Smooth muscle cell (in vitro differentiated cells): ENCODE data around the gene PLEKHB1. TPM values are rescaled to one million over a fixed set of nuclear protein-coding genes. Genes with fewer than 3 reads are reported as not detected.

Experiments used
- DNase-seq: peaks from one replicate; lab custom pipeline; 2025; ENCODE audit not compliant: unreplicated experiment; lab: John Stamatoyannopoulos, UW
- H2AFZ ChIP-seq: fragments of 200-600 bp; sonication (generic); 2 replicates; pipeline ENCODE4 v1.6.0; 2016; ENCODE audit warnings: antibody characterized with exemption, low read depth, mild to moderate bottlenecking
- H3F3A ChIP-seq: fragments of 200-600 bp; sonication (generic); 2 replicates; pipeline ENCODE4 v1.6.0; 2017; ENCODE audit warnings: antibody characterized with exemption, low read depth
- H3K27ac ChIP-seq: fragments of 200-600 bp; sonication (generic); 2 replicates; pipeline ENCODE4 v1.5.1; 2016; ENCODE audit warnings: low read depth, mild to moderate bottlenecking
- H3K27me3 ChIP-seq: fragments of 200-600 bp; sonication (generic); 2 replicates; pipeline ENCODE4 v1.6.1; 2016; ENCODE audit warnings: low read depth, mild to moderate bottlenecking
- H3K36me3 ChIP-seq: fragments of 200-600 bp; sonication (generic); 2 replicates; pipeline ENCODE4 v1.5.1; 2016; ENCODE audit warnings: low read depth
- H3K4me1 ChIP-seq: fragments of 200-600 bp; sonication (generic); 2 replicates; pipeline ENCODE4 v1.5.1; 2016; ENCODE audit warnings: low read depth
- H3K4me2 ChIP-seq: fragments of 200-600 bp; sonication (generic); 2 replicates; pipeline ENCODE4 v1.6.0; 2016; ENCODE audit warnings: mild to moderate bottlenecking
- H3K4me3 ChIP-seq: fragments of 200-600 bp; sonication (generic); 2 replicates; pipeline ENCODE4 v1.5.1; 2016; ENCODE audit warnings: mild to moderate bottlenecking
- H3K79me2 ChIP-seq: fragments of 200-600 bp; sonication (generic); 2 replicates; pipeline ENCODE4 v1.6.0; 2016; ENCODE audit warnings: low read depth, mild to moderate bottlenecking
- H3K9ac ChIP-seq: fragments of 200-600 bp; sonication (generic); 2 replicates; pipeline ENCODE4 v1.6.0; 2016; ENCODE audit warnings: low read depth
- H3K9me3 ChIP-seq: fragments of 200-600 bp; sonication (generic); replicated peaks from 2 replicates; pipeline ENCODE4 v1.5.1; 2016; ENCODE audit warnings: low read depth
- H4K20me1 ChIP-seq: fragments of 200-600 bp; sonication (generic); 2 replicates; pipeline ENCODE4 v1.6.0; 2016; ENCODE audit warnings: low read depth
- CTCF ChIP-seq: fragments of 200-600 bp; sonication (generic); IDR thresholded peaks from 2 replicates; pipeline ENCODE4 v1.5.1; 2017; ENCODE audit warnings: borderline replicate concordance, mild to moderate bottlenecking, antibody characterized with exemption; ENCODE audit not compliant: insufficient read depth, poor library complexity, severe bottlenecking
- WGBS: methylation state at CpG from one replicate; pipeline ENCODE4 v1.1.7; 2016; ENCODE audit warnings: low lambda C conversion rate; 5-methylcytosine and 5-hydroxymethylcytosine counted together
- polyA plus RNA-seq: library from polyadenylated mRNA; unstranded; fragments of >200 nt; fragmentation: Nextera tagmentation; extraction: Ambion mirVana; gene quantifications from 2 replicates; pipeline ENCODE4 v1.2.1, GENCODE V29; 2016
- total RNA-seq: library from RNA; depleted of rRNA; stranded (reverse); fragments of >200 nt; gene quantifications from 2 replicates; pipeline ENCODE4 v1.2.3, GENCODE V29; 2014

Gene PLEKHB1
- 0.22 and 1.2 TPM in 2 replicates for total RNA-seq
- 2.5 and 2.7 TPM in 2 replicates for polyA plus RNA-seq

- peak within 1 kb of the TSS; percentile 29 for H3K4me3 ChIP-seq
- H3K9me3 ChIP-seq, result no peaks in the 10 kb centered on the region
- H3K79me2 ChIP-seq, result no peaks in the 10 kb centered on the region
- H3K27ac ChIP-seq, result no peak within 1 kb of the TSS
- H3K9ac ChIP-seq, result no peak within 1 kb of the TSS
- H3K4me2 ChIP-seq, result peak within 1 kb of the TSS; percentile 79
- 7% methylated on average over 26 of the region's 26 CpGs for WGBS
- H3K4me1 ChIP-seq, result peaks cover 33% of the 10 kb centered on the region
- peak; percentile 10 for DNase-seq
- H3K27me3 ChIP-seq, result no peaks in the 10 kb centered on the region
- peak within 1 kb of the TSS; percentile 10 for H2AFZ ChIP-seq
- no peak for TF ChIP-seq CTCF
- H3F3A ChIP-seq, result peaks cover 3% of the 10 kb centered on the region
- no peaks in the 10 kb centered on the region for H3K36me3 ChIP-seq
- no peaks in the 10 kb centered on the region for H4K20me1 ChIP-seq
Measured at GRCh38 chr11:73645972-73646631, at the start of gene PLEKHB1. Gene PLEKHB1, plus strand, starts transcription at chr11:73646581. Its CDS starts 28 bp downstream, at chr11:73646609.

- Histone ChIP-seq H3F3A (no peaks in the 10 kb centered on the region), H3K79me2 (peaks cover 54% of the 10 kb centered on the region), H3K4me1 (peaks cover 20% of the 10 kb centered on the region), H3K4me2 (peak overlapping the region; percentile 84), H4K20me1 (peaks cover 48% of the 10 kb centered on the region), H3K9ac (peak overlapping the region; percentile 77), H2AFZ (peak overlapping the region; percentile 67), H3K9me3 (no peaks in the 10 kb centered on the region), H3K4me3 (peak overlapping the region; percentile 93), H3K27ac (peak overlapping the region; percentile 21), H3K36me3 (no peaks in the 10 kb centered on the region), H3K27me3 (no peaks in the 10 kb centered on the region)
- 0% methylated on average over 20 of the region's 27 CpGs for WGBS
- no peak for TF ChIP-seq CTCF
- DNase-seq, result no peak
Measured at GRCh38 chr11:73597336-73597955, 48.9 kb upstream of the PLEKHB1 start.

GRCh38 chr11:73597956-73598718 lies 48.2 kb upstream of the PLEKHB1 start, which contains the start of gene FAM168A:
Gene FAM168A, minus strand, starts transcription at chr11:73598112. Its CDS starts 129,638 bp downstream, at chr11:73468474.
- Histone ChIP-seq H3K4me3 (peak within 1 kb of the TSS; percentile 93), H3K79me2 (peaks cover 47% of the 10 kb centered on the region), H3F3A (no peaks in the 10 kb centered on the region), H3K4me1 (peaks cover 20% of the 10 kb centered on the region), H3K9ac (peak within 1 kb of the TSS; percentile 77), H3K27me3 (no peaks in the 10 kb centered on the region), H2AFZ (peak within 1 kb of the TSS; percentile 92), H3K27ac (peak within 1 kb of the TSS; percentile 21), H3K36me3 (no peaks in the 10 kb centered on the region), H3K9me3 (no peaks in the 10 kb centered on the region), H4K20me1 (peaks cover 41% of the 10 kb centered on the region), H3K4me2 (peak within 1 kb of the TSS; percentile 84)
- DNase-seq, result peak; percentile 87
- 0% methylated on average over 28 of the region's 64 CpGs for WGBS
- TF ChIP-seq CTCF, result no peak
